GM18517 (cell line): ENCODE results near the gene TMED5.
"Not testable (repeated sequence)": the region's sequence is repeated elsewhere in the genome, so short reads cannot be mapped to it uniquely, and the experiment has no call there.

Experiments
- ATAC-seq: cut with Tn5 transposase; IDR thresholded peaks from one replicate; pipeline ENCODE4 v1.9.1; 2021; ENCODE audit warnings: mild to moderate bottlenecking, moderate library complexity; ENCODE audit not compliant: unreplicated experiment

TMED5 gene

GRCh38 chr1:93179886-93180722 is at the start of gene TMED5:
Gene TMED5 (minus strand): TSS chr1:93180413. CDS start chr1:93180242, 171 bp downstream.
- ATAC-seq, result peak; percentile 83

- no peak for ATAC-seq
These were observed 42.9 kb upstream of the TMED5 start for GRCh38 chr1:93223023-93223675.

GRCh38 chr1:93221913-93222312 is 41.7 kb upstream of the TMED5 start:
- no peak for ATAC-seq

- ATAC-seq, result not testable (repeated sequence)
These were observed 40.5 kb upstream of the TMED5 start for GRCh38 chr1:93220716-93221115.

GRCh38 chr1:93219443-93219842 is 39.2 kb upstream of the TMED5 start:
- ATAC-seq, result peak; percentile 66

- no peak for ATAC-seq
These were observed 35.1 kb upstream of the TMED5 start for GRCh38 chr1:93215322-93215721.

GRCh38 chr1:93207211-93207610 is 27.0 kb upstream of the TMED5 start:
- ATAC-seq, result no peak

- no peak for ATAC-seq
These were observed 26.3 kb upstream of the TMED5 start for GRCh38 chr1:93206567-93206954.

- no peak for ATAC-seq
These were observed 25.8 kb upstream of the TMED5 start for GRCh38 chr1:93205892-93206566.

DNA sequence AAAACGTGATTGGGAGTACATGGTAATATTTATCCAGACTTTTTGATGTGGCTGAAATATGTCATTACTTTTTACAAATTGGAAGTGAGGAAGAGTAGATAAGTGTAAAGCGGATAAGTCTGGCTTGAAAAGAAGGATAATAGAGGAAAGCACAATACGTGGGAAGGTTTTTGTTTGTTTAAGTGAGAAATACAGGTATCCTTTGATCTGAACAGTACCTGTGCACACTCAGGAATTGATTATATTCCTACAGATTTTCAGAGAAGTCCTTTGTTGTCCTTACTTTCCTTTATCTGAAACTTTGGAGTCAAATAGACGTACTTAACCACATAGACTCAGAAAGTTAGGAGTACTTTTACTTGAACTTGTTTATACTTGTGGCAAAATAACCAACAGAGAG is 20.5 kb upstream of the TMED5 start:
- no peak for ATAC-seq

DNA sequence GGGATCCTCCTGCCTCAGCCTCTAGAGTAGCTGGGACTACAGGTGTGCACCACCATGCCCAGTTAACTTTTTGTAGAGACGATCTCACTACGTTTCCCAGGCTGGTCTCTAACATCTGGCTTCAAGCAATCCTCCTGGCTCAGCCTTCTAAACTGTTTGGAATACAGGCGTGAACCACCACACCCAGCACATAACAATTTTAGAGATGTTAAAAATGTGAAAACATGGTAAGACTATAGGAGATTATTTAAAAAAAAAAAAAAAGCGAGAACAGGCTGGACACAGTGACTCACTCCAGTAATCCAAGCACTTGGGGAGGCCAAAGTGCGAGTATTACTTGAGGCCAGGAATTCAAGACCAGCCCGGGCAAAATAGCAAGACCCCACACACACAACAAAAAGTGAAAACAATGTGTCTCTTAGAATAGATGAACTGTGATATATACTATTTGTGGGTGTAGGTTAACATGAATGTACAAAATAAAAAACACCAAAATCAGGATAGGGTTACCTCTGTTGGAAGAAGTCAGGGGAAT is 19.9 kb upstream of the TMED5 start:
- no peak for ATAC-seq

DNA sequence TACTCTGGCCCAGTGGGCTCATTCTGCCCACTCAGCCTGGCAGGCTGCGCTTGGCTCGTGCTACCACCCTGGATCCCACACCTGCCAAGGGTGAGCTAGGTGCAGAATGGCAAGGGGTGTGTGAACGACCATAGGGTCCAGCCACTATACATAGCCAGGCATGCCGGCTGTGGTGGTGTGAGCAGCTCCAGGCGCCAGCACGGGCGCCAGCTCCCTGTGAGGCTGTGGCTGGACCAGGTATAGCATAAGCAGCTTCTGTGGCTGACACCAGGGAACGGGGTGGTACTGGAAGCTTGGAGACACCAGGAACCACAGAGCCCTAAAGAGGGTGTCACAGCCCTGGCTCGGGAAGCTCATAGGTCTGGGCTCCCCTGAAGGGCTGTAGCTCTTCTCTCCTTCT is 18.9 kb upstream of the TMED5 start:
- no peak for ATAC-seq

DNA sequence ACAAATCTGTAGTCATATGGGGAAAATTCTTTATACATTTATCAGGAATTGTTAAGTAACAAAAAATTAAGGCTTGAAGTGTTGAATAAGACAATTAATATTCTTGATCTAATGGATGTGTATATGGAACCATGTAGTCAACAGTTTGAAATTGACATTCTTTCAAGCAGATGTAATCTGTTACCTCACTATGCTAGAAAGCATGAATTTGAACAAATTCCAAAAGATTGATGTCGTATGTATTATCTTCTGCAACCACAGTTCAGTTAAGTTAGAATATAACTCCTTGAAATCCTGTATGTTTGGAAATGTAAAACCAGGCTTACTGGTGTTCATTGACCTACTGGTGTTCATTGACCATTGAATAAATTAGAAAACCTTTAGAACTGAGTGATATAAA is 16.4 kb upstream of the TMED5 start:
- ATAC-seq, result no peak

DNA sequence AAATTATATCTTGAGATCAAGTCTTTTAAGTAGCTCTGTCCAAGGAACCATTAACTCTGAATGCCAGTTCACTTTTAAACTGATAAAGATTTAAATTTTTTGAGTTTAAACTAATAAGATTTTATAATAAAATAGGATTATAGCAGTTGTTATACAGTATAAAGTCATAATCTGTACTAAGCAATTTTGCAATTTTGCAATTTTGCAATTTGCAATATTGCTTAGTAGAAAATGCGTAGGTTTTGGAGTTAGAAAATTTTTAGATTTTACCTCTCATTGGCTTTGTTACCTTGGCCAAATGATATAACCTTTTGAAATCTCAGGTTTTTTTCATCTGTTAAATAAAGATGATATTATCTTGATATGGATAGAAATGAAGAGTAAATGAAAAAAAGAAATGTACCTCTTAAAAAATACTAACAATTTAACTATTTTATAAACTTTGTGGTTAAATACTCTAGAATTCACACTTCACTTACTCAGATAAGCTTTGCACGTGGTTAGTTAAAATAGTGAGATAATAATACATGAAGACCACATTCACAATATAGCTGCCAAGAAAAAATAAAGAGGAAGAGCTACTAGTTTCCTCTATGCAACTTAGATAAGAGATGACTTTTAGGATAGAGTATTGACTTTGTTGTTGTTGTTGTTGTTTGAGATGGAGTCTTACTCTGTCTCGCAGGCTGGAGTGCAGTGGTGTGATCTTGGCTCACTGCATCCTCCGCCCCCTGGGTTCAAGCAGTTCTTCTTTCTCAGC is 14.2 kb upstream of the TMED5 start:
- ATAC-seq, result no peak

- no peak for ATAC-seq
These were observed 10.2 kb upstream of the TMED5 start for GRCh38 chr1:93190432-93190831.

DNA sequence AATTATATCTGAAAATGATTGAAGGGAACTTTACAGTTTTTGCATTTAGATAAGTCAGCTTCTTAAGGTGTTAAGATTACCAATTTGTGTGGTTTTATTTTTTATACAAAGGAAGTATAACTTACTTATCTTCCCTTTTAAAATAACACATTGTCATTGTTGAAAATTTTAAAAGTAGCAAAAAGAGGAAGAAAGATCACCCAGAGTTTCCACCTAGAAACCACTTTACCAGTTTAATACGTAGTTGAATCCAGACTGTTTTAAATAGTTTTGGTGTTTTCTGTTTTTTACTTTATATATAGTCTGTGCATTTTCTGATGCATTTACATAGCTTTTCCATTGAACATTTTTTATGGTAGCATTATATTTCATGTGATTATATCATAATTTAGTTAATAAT is 6.5 kb upstream of the TMED5 start:
- no peak for ATAC-seq

- ATAC-seq, result peak; percentile 4
These were observed 755 bp upstream of the TMED5 start, which contains the start of gene CCDC18 for GRCh38 chr1:93180723-93181613. Gene CCDC18 (plus strand): TSS chr1:93180724. CDS start chr1:93183362, 2,638 bp downstream.

DNA sequence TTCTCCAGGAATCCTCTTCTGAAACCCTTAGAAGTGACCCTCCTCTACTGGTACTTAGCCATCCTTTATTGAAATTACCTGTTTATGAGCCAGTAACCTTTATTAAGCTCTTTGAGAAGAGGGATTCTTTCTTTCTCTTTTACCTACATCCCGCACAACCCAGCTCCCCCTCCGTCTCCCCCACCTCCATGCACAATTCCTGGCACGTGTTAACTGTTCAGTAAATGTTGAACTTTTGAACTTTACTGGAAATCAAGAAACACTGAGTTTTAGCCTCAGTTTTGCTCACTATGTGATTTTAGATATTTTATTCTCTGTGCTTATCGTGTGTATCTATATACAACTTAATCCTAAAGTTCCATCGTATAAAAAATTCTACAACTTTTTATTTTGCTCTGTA is 1.8 kb downstream of the TMED5 start:
- no peak for ATAC-seq

DNA sequence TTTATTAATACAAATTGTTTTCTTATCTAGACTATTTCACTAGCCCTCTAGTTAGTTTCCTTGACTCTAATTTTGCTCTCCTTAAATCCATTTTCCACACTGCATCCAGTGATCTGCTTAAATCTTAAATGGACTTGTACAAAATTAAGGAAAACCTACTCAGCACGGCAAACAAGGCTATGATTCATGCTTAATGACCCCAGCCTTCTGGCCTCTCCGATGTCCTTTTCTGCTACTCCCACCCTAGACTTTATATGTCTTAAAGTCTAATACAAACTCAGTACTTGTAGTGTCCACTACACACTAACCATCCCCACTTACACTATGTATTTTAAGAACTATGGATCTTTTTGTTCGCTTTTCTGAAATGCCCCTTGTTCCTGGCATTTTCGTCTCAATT is 2.2 kb downstream of the TMED5 start:
- ATAC-seq, result no peak

DNA sequence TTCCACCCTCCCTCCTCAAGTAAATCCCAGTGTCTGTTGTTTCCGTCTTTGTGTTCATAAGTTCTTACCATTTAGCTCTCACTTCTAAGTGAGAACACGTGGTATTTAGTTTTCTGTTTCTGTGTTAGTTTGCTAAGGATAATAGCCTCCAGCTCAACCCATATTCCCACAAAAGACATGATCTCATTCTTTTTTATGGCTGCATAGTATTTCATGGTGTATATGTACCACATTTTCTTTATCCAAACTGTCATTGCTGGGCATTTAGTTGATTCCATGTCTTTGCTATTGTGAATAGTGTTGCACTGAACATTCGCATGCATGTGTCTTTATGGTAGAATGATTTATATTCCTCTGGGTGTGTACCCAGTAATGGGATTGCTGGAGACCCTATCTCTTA is 5.6 kb downstream of the TMED5 start:
- not testable (repeated sequence) for ATAC-seq
